ENCODE measurements around the gene MYH6. TPM values are rescaled to one million over a fixed set of nuclear protein-coding genes. Genes with fewer than 3 reads are reported as not detected.

The MYH6 gene
- total RNA-seq, 1 donor from 2014 or later = 0.07 TPM

DNA sequence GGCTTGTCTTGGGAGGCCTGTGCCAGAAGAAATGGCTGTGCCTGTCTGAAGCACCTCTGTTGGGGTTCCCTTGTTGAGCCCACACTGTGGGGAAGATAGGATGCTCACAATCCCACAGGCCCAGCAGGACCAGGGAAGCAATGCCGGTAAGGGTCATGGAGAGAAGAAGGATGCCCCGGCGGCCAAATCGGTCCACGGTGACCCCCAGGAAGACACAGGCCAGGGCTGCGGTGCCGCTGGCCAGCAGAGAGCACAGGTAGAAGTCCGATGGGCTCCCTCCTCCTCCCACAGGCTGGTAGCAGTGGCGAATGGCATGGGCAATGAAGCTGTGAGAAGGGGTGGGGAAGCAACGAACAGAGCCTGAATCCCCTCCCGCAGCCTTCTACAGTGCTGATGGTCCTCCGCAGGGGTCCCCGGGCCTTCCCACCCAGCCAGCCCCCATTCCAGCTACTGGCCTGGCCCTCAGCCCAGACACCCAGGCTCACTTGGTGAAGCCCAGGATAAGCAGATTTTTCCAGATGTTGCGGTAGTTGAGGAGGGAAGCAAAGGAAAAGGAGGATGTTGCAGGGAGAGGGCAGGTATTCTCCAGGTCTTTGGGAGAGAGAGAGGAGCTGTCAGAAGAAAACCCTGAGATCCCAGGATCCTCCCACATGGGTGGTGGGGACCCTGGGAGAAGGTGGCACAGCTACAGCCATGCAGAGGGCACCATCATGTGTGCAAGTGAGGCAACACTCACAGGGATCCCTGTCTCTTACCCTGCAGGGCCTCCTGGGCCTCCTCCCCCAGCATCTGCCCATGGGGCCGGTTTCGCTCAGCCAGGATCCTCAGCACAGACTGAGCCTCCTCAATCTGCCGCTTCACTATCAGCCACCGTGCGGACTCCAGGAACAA is 60.4 kb downstream of the MYH6 start:
- Mint-ChIP-seq H3K27ac (peak overlapping the region; percentile 58), H3K36me3 (ENCODE audit: insufficient read depth) (peaks cover 8% of the 10 kb centered on the region), H3K4me3 (ENCODE audit: low read depth) (no peak overlapping the region), H3K9me3 (ENCODE audit: low read depth) (peaks cover 11% of the 10 kb centered on the region), H3K27me3 (peaks cover 11% of the 10 kb centered on the region), H3K4me1 (ENCODE audit: low read depth) (peaks cover 15% of the 10 kb centered on the region)
- no peak for DNase-seq (ENCODE audit: low spot score, unreplicated experiment)
- TF ChIP-seq, protein P1, sequence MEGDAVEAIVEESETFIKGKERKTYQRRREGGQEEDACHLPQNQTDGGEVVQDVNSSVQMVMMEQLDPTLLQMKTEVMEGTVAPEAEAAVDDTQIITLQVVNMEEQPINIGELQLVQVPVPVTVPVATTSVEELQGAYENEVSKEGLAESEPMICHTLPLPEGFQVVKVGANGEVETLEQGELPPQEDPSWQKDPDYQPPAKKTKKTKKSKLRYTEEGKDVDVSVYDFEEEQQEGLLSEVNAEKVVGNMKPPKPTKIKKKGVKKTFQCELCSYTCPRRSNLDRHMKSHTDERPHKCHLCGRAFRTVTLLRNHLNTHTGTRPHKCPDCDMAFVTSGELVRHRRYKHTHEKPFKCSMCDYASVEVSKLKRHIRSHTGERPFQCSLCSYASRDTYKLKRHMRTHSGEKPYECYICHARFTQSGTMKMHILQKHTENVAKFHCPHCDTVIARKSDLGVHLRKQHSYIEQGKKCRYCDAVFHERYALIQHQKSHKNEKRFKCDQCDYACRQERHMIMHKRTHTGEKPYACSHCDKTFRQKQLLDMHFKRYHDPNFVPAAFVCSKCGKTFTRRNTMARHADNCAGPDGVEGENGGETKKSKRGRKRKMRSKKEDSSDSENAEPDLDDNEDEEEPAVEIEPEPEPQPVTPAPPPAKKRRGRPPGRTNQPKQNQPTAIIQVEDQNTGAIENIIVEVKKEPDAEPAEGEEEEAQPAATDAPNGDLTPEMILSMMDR (IDR thresholded peaks at IDR 0.05; ENCODE audit: unreplicated experiment) = no peak

DNA sequence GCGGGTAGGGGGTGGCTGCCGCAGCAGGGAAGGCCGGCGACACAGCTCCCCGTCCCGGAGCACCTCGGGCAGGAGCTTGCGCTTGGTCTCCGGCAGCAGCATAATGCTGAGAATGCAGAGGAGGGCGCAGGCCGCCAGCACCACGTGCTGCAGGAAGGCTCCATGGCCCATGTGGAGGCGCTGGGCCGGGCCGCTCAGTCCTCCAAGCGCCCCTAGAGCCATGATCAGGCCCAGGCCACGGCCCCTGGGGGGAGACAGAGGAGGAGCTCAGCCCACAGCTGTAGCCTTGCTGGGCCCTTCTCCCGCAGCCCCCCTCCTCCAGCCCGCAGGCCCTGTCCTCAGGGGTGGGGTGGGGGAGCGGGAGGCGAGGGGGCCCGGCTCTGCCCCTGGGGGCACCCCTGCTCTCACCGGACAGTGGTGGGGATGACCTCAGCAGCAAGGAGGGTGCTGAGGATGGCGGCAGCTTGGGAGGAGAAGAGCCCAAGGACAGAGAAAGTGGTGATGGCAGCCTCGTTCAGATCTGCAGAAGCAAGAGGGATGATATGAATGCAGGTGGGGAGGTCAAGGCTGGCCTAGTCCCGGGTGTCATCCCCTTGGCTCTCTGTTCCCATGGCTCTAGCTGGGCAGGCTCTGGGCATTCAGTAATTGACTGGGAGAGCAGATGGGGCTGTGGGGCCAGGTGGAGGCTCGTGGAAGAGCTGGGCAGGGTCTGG is 61.2 kb downstream of the MYH6 start:
- no peak for DNase-seq (ENCODE audit: low spot score, unreplicated experiment)
- peak overlapping the region; percentile 58 for H3K27ac Mint-ChIP-seq
- H3K4me3 Mint-ChIP-seq (ENCODE audit: low read depth) = no peak overlapping the region
- H3K36me3 Mint-ChIP-seq (ENCODE audit: insufficient read depth) = peaks cover 8% of the 10 kb centered on the region
- peaks cover 15% of the 10 kb centered on the region for H3K4me1 Mint-ChIP-seq (ENCODE audit: low read depth)
- TF ChIP-seq, protein P1 (IDR thresholded peaks at IDR 0.05; ENCODE audit: unreplicated experiment) = no peak
- peaks cover 11% of the 10 kb centered on the region for H3K27me3 Mint-ChIP-seq
- H3K9me3 Mint-ChIP-seq (ENCODE audit: low read depth) = peaks cover 11% of the 10 kb centered on the region

DNA sequence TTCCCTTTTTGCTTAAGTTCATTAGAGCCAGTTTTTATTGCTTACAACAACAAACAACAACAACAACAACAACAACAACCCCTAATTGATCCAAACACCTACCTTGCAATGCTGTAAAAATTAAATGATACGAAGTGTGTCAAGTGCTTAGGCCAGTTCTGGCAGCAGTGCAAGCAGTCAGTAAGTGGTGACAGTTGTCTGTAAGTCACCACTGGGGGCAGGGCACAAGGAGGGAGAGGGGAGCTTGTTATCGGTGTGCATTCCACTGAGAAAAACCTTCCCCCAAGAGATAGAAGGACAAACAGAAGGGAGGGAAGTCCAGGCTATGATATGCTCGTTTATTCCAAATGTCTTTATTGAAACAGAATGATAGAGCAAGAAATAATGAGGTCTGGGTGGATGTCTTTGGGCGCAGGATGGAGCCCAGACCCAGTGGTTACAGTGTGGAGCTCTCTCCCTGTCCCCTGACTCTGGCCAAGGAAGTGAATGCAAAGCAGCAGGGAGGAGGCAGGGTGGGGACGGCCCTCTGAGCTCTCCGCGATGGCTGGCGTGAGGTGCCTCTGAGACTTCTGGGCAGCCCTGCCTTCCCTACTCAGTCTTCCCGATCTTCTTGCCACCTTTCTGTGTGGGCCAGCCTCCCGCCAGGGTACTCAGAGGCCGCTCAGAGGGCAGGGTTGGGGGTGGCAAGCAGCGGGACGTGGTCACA is 61.9 kb downstream of the MYH6 start:
- no peak overlapping the region for H3K4me3 Mint-ChIP-seq (ENCODE audit: low read depth)
- H3K27me3 Mint-ChIP-seq = peaks cover 8% of the 10 kb centered on the region
- DNase-seq (ENCODE audit: low spot score, unreplicated experiment) = no peak
- peaks cover 13% of the 10 kb centered on the region for H3K4me1 Mint-ChIP-seq (ENCODE audit: low read depth)
- H3K27ac Mint-ChIP-seq = no peak overlapping the region
- peaks cover 6% of the 10 kb centered on the region for H3K36me3 Mint-ChIP-seq (ENCODE audit: insufficient read depth)
- TF ChIP-seq, protein P1 (IDR thresholded peaks at IDR 0.05; ENCODE audit: unreplicated experiment) = peak; percentile 25
- H3K9me3 Mint-ChIP-seq (ENCODE audit: low read depth) = peaks cover 9% of the 10 kb centered on the region

DNA sequence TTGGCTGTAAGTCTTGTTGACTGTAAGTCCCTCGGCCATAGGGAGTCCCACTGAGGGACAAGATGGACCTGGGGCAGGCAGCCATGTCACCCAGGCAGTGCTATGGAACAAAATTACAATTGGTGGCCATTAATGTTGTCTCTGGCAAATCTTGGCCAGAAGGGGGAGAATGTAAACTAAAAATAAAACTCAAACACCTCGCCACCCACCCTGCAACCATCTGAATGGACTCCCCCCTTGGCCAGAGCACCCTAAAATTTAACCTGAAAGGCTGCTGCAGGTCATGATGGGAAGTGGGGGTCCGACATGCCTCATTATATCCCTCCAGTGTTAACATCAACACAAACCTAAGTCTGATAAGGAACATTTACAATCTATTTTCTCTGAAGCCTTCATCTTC is 63.6 kb downstream of the MYH6 start:
- Mint-ChIP-seq H3K4me3 (ENCODE audit: low read depth) (no peak overlapping the region), H3K9me3 (ENCODE audit: low read depth) (peaks cover 4% of the 10 kb centered on the region), H3K27ac (no peak overlapping the region), H3K4me1 (ENCODE audit: low read depth) (peaks cover 8% of the 10 kb centered on the region), H3K27me3 (no peaks in the 10 kb centered on the region), H3K36me3 (ENCODE audit: insufficient read depth) (no peaks in the 10 kb centered on the region)
- TF ChIP-seq, protein P1 (IDR thresholded peaks at IDR 0.05; ENCODE audit: unreplicated experiment) = peak; percentile 13
- no peak for DNase-seq (ENCODE audit: low spot score, unreplicated experiment)

All from progenitor cell of endocrine pancreas (in vitro differentiated cells).